Thoracic aorta endothelial cell (primary cell): Measurements from ENCODE around the gene HSPB6. TPM values are rescaled to one million over a fixed set of nuclear protein-coding genes. Genes with fewer than 3 reads are reported as not detected.

ENCODE experiments used
- total RNA-seq: library from RNA; depleted of rRNA; stranded (reverse); fragments of >200 nt; gene quantifications from 2 replicates; pipeline ENCODE4 v1.2.3, GENCODE V29; 2012

The HSPB6 gene, protein sequence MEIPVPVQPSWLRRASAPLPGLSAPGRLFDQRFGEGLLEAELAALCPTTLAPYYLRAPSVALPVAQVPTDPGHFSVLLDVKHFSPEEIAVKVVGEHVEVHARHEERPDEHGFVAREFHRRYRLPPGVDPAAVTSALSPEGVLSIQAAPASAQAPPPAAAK
- total RNA-seq, result 0.53 and 0.65 TPM in 2 replicates

GRCh38 chr19:35756377-35757230, at the start of gene HSPB6:
TSS of gene HSPB6 (minus strand) at chr19:35757029. CDS start at chr19:35757008, 21 bp downstream.

DNA sequence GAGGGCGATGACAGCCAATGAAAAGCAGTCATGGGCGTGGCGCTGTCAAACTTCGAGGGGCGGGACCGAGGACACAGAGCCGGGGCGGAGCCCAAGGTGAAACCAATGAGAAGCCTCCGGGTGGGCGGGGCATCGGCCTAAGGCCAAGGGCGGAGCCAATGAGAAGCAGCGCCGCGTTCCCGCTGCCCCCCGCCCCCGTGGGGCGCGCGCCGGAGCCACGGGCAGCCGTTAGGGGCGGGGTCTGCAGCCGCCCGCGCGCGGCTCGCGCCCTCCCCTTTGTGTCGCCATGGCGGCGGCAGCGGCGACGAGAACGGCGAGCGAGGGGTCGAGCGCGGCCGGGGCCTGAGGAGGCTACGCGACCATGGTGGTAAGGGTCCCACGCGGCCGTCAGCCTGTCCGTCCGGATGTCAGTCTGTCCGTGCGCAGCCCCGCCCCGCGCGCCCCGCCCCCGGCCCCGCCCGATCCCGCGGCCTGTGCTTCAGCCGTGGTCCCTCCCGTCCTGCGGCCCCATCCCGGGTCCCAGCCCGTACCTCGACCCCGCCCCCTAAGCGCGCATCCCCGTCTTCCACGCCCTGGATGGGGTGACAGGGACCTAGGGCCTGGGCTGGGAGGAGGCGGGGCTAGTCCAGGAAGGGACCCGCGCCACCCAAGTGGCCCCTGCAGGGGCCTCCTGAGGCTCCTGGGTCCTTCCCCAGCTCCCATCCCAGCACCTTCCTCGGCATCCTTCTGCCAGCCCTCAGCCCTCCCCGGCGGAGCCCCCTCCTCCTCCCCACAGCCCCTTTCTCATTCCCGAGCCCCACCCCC, 18.7 kb upstream of the HSPB6 start, which contains the start of gene ARHGAP33:
Gene ARHGAP33, plus strand, starts transcription at position 267 of the 804 bp plus-strand sequence. Its CDS starts 95 bp downstream, at position 362.

DNA sequence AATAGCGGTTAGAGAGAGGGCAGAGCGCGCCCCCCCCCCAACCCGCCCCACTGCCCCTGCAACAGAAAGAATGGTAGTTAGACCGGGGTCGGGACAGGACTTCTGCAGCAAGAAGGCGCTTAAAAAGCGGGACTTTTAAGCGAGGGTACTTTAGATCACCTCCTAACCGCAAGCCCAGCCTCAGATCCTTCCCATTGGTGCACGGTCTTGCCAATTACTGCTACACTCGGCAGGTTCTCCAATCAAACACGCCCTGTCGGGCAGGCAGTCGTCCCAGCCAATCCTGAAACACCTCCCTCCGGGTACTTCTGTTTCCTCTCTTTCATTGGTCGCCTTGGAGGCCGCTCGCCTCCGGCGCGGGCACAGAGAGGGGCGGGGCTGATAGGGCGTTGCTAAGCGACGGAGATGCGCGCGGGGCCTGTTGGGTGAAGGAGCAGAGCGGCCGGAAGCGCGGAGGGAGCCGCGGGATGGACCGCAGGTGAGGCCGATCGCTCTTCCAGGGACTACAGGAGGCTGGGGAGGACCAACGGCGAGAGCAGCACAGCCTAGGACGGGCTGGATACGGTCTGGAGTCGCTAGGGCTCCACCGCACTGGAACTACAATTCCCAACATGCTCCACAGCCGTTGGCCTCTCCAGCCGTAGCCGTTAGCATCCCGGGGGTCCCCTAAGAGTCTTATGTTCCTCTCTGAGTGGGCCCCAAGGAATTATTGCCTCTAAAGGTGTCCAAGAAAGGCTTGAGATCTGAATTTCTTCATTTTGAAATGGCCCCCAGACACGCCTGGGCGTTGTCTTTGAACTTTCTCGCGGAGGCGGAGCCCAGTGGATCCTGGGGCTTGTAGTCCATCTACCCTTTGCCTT, 1.1 kb upstream of the HSPB6 start, which contains the start of gene PROSER3:
Gene PROSER3, plus strand, starts transcription at position 428 of the 860 bp plus-strand sequence. Its CDS starts 40 bp downstream, at position 468.

DNA sequence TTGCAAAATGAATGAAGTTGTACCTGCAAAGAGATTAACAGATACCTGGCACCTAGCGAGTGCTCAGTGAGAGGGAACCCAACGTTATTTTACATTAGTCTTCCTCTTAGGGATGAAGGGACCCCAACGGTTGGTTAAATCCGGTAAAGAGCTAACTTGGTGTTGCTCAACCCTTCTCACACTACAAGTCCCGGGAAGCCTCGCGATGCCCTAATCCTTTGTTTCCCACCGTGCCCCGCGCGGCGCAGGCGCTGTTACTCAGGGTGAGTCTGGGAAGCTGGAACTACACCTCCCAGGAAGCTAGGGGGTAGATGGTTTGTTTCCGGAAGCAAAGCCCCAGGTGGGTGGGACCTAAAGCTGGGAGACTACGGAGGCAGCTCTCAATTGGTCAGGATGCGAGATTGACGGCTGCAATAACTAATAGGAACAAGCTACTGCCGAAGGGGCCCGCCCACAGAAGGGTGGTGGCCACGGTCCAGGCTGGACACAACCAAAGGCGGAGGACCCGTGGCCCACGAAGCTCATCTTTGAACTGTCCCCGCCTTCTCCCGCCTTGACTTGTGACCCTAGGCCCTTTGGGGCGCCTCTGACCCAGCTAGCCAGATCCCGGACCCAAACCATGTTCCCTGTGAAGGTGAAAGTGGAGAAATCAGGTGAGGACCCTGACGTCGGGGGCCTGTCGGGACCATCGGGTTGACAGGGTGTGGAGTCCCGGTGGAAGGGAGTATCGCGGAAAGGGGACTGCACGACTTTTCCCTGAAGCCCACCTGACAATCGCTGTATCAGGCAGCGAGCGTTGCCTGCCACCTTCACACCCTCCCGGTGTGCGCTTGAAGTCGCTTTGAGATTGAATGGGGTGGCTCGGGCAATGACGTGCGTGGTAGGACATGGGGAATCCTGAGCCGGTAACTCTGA, 8.5 kb downstream of the HSPB6 start, which contains the start of gene LIN37:
Gene LIN37, plus strand, starts transcription at position 471 of the 915 bp plus-strand sequence. Its CDS starts 149 bp downstream, at position 620.

GRCh38 chr19:35745328-35746086, 11.3 kb downstream of the HSPB6 start, which contains the start of the genes PSENEN and U2AF1L4:
TSS of gene PSENEN (plus strand) at chr19:35745651. CDS start at chr19:35745931, 280 bp downstream.
TSS of gene U2AF1L4 (minus strand) at chr19:35745418. CDS start at chr19:35745391, 27 bp downstream.

DNA sequence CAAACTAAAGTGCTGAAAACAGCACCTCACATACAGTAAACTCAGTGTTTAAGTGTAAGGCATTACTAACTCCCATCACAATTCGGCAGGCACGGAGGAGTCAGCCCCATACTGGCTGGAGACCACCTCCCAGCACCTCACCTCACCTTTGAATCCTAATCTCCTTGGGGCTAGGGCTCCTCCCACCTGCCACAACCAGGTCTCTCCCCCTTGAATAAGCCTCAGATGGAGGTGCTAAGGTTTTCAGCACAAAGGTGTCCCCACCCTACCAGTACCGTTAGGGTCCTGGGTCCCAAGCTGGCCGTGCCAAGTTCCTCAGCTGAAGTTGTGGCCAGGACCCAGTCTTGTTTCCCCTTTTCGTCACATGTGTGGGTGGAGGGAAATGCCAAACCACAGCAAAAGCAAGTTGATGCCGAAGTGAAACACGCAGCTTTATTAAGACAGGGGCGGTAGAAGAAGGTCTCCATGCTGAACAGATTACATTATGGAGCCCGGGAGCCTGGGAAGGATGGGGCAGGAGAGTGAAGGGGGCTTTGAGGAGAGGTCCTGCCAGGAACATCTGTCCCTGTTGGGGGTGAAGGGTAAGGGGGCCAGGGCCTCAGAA, 14.6 kb downstream of the HSPB6 start, which contains the start of gene IGFLR1:
Gene IGFLR1, minus strand, starts transcription at position 332 of the 604 bp plus-strand sequence. CDS start 1,272 bp downstream, outside the sequence.

GRCh38 chr19:35717665-35718344, 39.0 kb downstream of the HSPB6 start, which contains the start of gene KMT2B:
TSS of gene KMT2B (plus strand) at chr19:35718003. CDS start at chr19:35718019, 16 bp downstream.

Other genes with a start within 250 kb of the HSPB6 start
- not detected in 2 replicates for gene DMKN, start 243.4 kb downstream of the HSPB6 start, total RNA-seq
- gene SBSN, start 228.7 kb downstream of the HSPB6 start, total RNA-seq, result not detected in 2 replicates
- not detected in 2 replicates for gene GAPDHS, start 223.6 kb downstream of the HSPB6 start, total RNA-seq
- gene TMEM147, start 211.4 kb downstream of the HSPB6 start, total RNA-seq, result 41.4 and 53.8 TPM in 2 replicates
- gene ATP4A, start 193.4 kb downstream of the HSPB6 start, total RNA-seq, result not detected in 2 replicates
- gene PMIS2, start 170.9 kb downstream of the HSPB6 start, total RNA-seq, result not detected in 2 replicates
- gene HAUS5, start 144.3 kb downstream of the HSPB6 start, total RNA-seq, result 7.7 and 11.7 TPM in 2 replicates
- 55.2 and 59.3 TPM in 2 replicates for gene RBM42, start 128.0 kb downstream of the HSPB6 start, total RNA-seq
- gene ETV2, start 115.3 kb downstream of the HSPB6 start, total RNA-seq, result 0.14 TPM in 1 of 2 replicates, not detected in the other
- 183 and 197 TPM in 2 replicates for gene COX6B1, start 108.7 kb downstream of the HSPB6 start, total RNA-seq
- not detected in 2 replicates for gene UPK1A, start 90.5 kb downstream of the HSPB6 start, total RNA-seq
- not detected in 2 replicates for gene ZBTB32, start 52.5 kb downstream of the HSPB6 start, total RNA-seq
- gene KMT2B, start 39.0 kb downstream of the HSPB6 start, total RNA-seq, result 10.0 and 12.7 TPM in 2 replicates
- gene IGFLR1, start 14.6 kb downstream of the HSPB6 start, total RNA-seq, result 0.53 and 1.1 TPM in 2 replicates
- 3.5 and 5.4 TPM in 2 replicates for gene U2AF1L4, start 11.6 kb downstream of the HSPB6 start, total RNA-seq
- gene PSENEN, start 11.4 kb downstream of the HSPB6 start, total RNA-seq, result 15.8 and 22.6 TPM in 2 replicates
- gene LIN37, start 8.5 kb downstream of the HSPB6 start, total RNA-seq, result 8.5 and 9.6 TPM in 2 replicates
- gene PROSER3, start 1.1 kb upstream of the HSPB6 start, total RNA-seq, result 9.2 and 10.3 TPM in 2 replicates
- gene ARHGAP33, start 18.5 kb upstream of the HSPB6 start, total RNA-seq, result 4.0 and 5.7 TPM in 2 replicates
- not detected in 2 replicates for gene PRODH2, start 55.8 kb upstream of the HSPB6 start, total RNA-seq
- not detected in 2 replicates for gene NPHS1, start 95.5 kb upstream of the HSPB6 start, total RNA-seq
- gene KIRREL2, start 99.9 kb upstream of the HSPB6 start, total RNA-seq, result not detected in 2 replicates
- gene APLP1, start 111.5 kb upstream of the HSPB6 start, total RNA-seq, result 2.2 and 3.6 TPM in 2 replicates
- 3.3 and 3.6 TPM in 2 replicates for gene NFKBID, start 143.5 kb upstream of the HSPB6 start, total RNA-seq
- gene HCST, start 145.5 kb upstream of the HSPB6 start, total RNA-seq, result not detected in 2 replicates
- gene TYROBP, start 151.3 kb upstream of the HSPB6 start, total RNA-seq, result not detected in 2 replicates
- gene LRFN3, start 179.3 kb upstream of the HSPB6 start, total RNA-seq, result 4.4 and 6.1 TPM in 2 replicates
- 11.1 and 12.2 TPM in 2 replicates for gene SDHAF1, start 238.2 kb upstream of the HSPB6 start, total RNA-seq